Measurements from ENCODE around the gene BET1L.
"Not testable (repeated sequence)": the region's sequence is repeated elsewhere in the genome, so short reads cannot be mapped to it uniquely, and the experiment has no call there.

The BET1L gene

DNA sequence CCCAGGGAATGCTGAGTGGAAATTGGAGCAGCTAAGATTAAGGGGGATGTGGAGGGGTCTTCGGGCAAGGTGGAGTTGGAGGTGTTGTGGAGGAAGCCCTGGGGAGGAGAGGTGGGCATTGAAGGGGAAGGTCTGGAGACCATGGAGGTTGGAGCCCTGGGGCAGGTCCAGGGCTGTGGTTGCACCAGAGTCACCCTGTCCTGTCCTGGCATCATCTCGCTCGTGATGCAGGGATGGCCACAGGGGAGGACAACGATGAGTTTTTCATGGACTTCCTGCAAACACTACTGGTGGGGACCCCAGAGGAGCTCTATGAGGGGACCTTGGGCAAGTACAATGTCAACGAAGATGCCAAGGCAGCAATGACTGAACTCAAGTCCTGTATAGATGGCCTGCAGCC is 13.7 kb downstream of the BET1L start:
- DNase-seq: not testable (repeated sequence)

- DNase-seq: not testable (repeated sequence)
Measured at GRCh38 chr11:192674-193128, 14.5 kb downstream of the BET1L start, which contains the start of gene SCGB1C1. Gene SCGB1C1, plus strand, starts transcription at chr11:193078. Its CDS starts 22 bp downstream, at chr11:193100.

- DNase-seq: not testable (repeated sequence)
Measured at GRCh38 chr11:191490-192478, 15.4 kb downstream of the BET1L start.

DNA sequence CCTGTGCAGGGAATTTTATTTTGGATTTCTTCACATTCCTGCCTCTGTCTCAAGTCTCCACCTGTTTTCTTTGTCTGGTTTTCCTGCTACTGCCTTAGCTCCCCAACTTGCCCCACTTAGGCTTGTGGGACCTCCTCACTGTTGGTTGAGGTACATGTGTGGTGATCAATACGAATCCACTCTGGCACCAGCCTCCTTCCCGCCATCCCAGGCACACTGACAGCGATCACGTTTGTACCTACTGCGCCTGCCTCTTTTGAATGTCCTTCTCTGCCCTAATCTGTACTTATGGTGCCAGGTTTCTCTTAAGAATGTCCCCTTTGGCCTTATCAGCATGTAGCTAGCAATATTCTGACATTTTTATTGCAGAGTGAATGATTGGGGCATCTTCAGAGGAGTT is 16.7 kb downstream of the BET1L start:
- not testable (repeated sequence) for DNase-seq

DNA sequence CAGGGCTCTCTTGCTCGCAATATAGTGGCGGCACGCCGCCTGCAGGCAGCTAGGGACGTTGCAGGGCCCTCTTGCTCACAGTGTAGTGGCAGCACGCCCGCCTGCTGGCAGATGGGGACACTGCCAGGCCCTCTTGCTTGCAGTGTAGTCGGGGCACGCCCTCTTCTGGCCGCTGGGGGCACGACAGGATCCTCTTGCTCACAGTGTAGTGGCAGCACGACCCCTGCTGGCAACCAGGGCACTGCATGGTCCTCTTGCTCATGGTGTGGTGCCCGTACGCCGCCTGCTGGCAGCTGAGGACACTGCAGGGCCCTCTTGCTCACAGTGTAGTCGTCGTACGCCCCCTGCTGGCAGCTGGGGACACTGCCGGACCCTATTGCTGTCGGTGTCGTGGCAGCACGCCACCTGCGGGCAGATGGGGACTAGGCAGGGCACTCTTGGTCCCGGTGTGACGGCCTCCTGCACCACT is 17.3 kb downstream of the BET1L start:
- not testable (repeated sequence) for DNase-seq

- not testable (repeated sequence) for DNase-seq
Measured at GRCh38 chr11:189200-189783, 17.9 kb downstream of the BET1L start.

DNA sequence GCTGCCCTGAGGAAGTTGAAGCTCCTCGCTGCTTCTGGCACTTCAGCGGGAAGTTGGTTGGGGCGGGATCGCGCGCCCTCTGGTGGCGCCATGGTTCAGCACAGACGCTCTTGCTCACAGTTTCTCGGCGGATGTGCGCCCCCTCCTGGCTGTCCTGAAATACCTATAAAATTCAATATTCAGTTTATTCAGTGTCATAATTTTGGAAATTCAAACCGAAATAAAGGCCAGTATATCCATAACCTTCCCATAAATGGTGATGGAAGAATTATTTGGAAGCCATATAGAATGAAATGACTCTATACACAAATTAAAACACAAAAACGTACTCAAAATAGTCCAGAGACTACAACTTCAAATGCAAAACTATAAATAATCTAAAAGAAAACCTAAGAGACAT is 27.0 kb downstream of the BET1L start:
- not testable (repeated sequence) for DNase-seq
